ENCODE results near the gene RNASEH2A. TPM values are rescaled to one million over a fixed set of nuclear protein-coding genes. Genes with fewer than 3 reads are reported as not detected.
"Not testable (repeated sequence)": the region's sequence is repeated elsewhere in the genome, so short reads cannot be mapped to it uniquely, and the experiment has no call there.

Gene RNASEH2A
- total and polyA plus RNA-seq, 2 donors (not counting 1 experiment from before 2014, with no cell fraction given): 14.5 to 18.9 TPM

DNA sequence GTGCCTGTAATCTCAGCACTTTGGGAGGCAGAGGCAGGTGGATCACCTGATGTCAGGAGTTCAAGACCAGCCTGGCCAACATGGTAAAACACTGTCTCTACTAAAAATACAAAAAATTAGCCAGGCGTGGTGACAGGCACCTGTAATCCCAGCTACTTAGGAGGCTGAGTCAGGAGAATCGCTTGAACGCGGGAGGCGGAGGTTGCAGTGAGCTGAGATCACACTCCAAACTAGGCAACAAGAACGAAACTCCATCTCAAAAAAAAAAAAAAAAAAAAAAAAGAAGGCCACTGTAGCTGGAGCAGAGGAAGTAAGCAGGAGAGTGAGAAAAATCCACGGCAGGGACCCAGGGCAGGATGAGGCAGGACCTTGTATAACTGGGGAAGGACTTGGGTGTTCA, 40.2 kb downstream of the RNASEH2A start:
- not testable (repeated sequence) for H3K9me3 ChIP-seq (ENCODE audit: control extremely low read depth in 1 of 3, control insufficient read depth in 2 of 3, insufficient read depth in 1 of 3, low read length in 2 of 3); H3K27ac Mint-ChIP-seq; H3K4me2 ChIP-seq (replicated peaks; ENCODE audit: low read depth, low read length, poor library complexity, severe bottlenecking); H3K4me3 Mint-ChIP-seq; H3K4me1 Mint-ChIP-seq; H3K36me3 ChIP-seq (replicated peaks in 1 of 2; ENCODE audit: control extremely low read depth in 1 of 2, control insufficient read depth in 1 of 2, extremely low read depth in 1 of 2, insufficient read depth in 2 of 2, low read length in 1 of 2); H3K9ac ChIP-seq (ENCODE audit: low read length); H2AFZ ChIP-seq (ENCODE audit: insufficient read depth, low read depth, low read length, poor library complexity, severe bottlenecking); H3K79me2 ChIP-seq (ENCODE audit: control insufficient read depth, insufficient read depth, low read length); H3K4me3 ChIP-seq (ENCODE audit: control extremely low read depth in 1 of 5, extremely low read depth in 1 of 5, insufficient read depth in 1 of 5, low read depth in 2 of 5, low read length in 4 of 5); H3K9me3 Mint-ChIP-seq (ENCODE audit: insufficient read depth); H3K27ac ChIP-seq (ENCODE audit: low read length in 2 of 2); DNase-seq; ATAC-seq (ENCODE audit: low read depth); H4K20me1 ChIP-seq (ENCODE audit: control insufficient read depth, insufficient read depth, low read length, poor library complexity, severe bottlenecking)
- Histone ChIP-seq H3K4me1 (ENCODE audit: control insufficient read depth in 2 of 2, insufficient read depth in 2 of 2, low read length in 2 of 2) (peaks cover 10 to 13% of the 10 kb centered on the region in 2 donors), H3K27me3 (replicated peaks in 1 of 4; ENCODE audit: control extremely low read depth in 1 of 4, control insufficient read depth in 3 of 4, insufficient read depth in 4 of 4, low read length in 3 of 4) (peaks cover 0 to 53% (median 17%) of the 10 kb centered on the region in 4 experiments)
- H3K27me3 Mint-ChIP-seq: peaks cover 36% of the 10 kb centered on the region
- intact Hi-C loops (cut with micrococcal nuclease): loop anchor here (1.0 to 2.0 kb wide), 5 partner anchors 50 to 282 kb away; no protein-coding TSS in a partner anchor
- ChIA-PET CTCF (interaction anchor here (0.7 to 9.9 kb wide), 33 partner anchors 9 to 283 kb away, joined by 3 to 353 read pairs (median 5); partner anchors contain the start of genes BEST2, DNASE2, FARSA and HOOK2), POLR2A (interaction anchor here (0.6 to 1.1 kb wide), 4 partner anchors 27 to 84 kb away, joined by 3 to 8 read pairs (median 4); no protein-coding TSS in a partner anchor)
- 49% methylated on average over 2 of the region's 7 CpGs for WGBS (ENCODE audit: insufficient coverage)

DNA sequence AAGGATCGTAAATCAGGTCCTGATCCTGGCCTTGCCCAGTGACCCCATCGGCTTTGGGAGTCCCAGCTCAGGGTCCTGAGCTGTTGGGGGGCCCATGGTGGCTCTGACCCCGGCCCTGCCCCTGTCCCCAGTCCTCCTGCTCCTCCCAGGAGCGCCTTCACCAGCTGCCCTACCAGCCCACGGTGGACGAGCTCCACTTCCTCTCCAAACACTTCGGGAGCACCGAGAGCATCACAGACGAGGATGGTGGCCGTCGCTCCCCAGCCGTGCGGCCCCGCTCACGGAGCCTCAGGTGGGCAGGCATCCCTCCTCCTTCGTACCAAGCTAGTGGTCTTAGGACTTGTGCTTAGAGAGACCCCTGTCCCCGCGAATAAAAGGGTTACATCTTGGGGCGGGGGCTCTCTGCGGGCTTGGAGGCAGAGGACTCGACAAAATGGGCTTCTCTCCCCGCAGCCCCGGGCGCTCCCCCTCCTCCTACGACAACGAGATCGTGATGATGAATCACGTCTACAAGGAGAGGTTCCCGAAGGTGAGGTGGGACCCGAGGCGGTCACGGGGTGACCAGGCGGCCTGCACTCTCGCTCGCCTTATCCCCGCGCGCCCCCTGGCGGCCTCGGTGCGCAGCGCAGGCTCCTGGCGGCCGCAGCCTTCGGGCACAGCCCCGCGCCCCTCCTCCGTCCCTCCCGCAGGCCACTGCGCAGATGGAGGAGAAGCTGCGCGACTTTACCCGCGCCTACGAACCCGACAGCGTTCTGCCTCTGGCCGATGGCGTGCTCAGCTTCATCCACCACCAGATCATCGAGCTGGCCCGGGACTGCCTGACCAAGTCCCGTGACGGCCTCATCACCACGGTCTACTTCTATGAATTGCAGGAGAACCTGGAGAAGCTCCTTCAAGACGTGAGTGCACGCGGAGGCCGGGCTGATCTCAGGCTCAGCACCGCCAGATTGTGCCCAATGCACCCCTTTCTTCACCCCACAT, 41.1 kb downstream of the RNASEH2A start:
- Histone ChIP-seq H3K9ac (ENCODE audit: low read length) (peak overlapping the region; percentile 46), H3K4me3 (ENCODE audit: control extremely low read depth in 1 of 5, extremely low read depth in 1 of 5, insufficient read depth in 1 of 5, low read depth in 2 of 5, low read length in 4 of 5) (peak overlapping the region in 4 of 5 experiments; percentile 18 to 35 (median 22)), H3K79me2 (ENCODE audit: control insufficient read depth, insufficient read depth, low read length) (no peaks in the 10 kb centered on the region), H3K4me1 (ENCODE audit: control insufficient read depth in 2 of 2, insufficient read depth in 2 of 2, low read length in 2 of 2) (peaks cover 10% of the 10 kb centered on the region in 2 donors), H3K4me2 (replicated peaks; ENCODE audit: low read depth, low read length, poor library complexity, severe bottlenecking) (peak overlapping the region; percentile 75), H2AFZ (ENCODE audit: insufficient read depth, low read depth, low read length, poor library complexity, severe bottlenecking) (peak overlapping the region; percentile 71), H4K20me1 (ENCODE audit: control insufficient read depth, insufficient read depth, low read length, poor library complexity, severe bottlenecking) (no peaks in the 10 kb centered on the region), H3K36me3 (replicated peaks in 1 of 2; ENCODE audit: control extremely low read depth in 1 of 2, control insufficient read depth in 1 of 2, extremely low read depth in 1 of 2, insufficient read depth in 2 of 2, low read length in 1 of 2) (no peaks in the 10 kb centered on the region), H3K27ac (ENCODE audit: low read length in 2 of 2) (no peak overlapping the region), H3K9me3 (ENCODE audit: control extremely low read depth in 1 of 3, control insufficient read depth in 2 of 3, insufficient read depth in 1 of 3, low read length in 2 of 3) (no peaks in the 10 kb centered on the region), H3K27me3 (replicated peaks in 1 of 4; ENCODE audit: control extremely low read depth in 1 of 4, control insufficient read depth in 3 of 4, insufficient read depth in 4 of 4, low read length in 3 of 4) (peaks cover 0 to 46% (median 12%) of the 10 kb centered on the region in 4 experiments)
- H3K9me3 Mint-ChIP-seq (ENCODE audit: insufficient read depth): no peaks in the 10 kb centered on the region
- intact Hi-C loops (cut with micrococcal nuclease): loop anchor here (1.0 to 2.0 kb wide), 5 partner anchors 51 to 283 kb away; no protein-coding TSS in a partner anchor
- peak overlapping the region; percentile 55 for H3K4me3 Mint-ChIP-seq
- H3K27ac Mint-ChIP-seq: no peak overlapping the region
- H3K4me1 Mint-ChIP-seq: peaks cover 6% of the 10 kb centered on the region
- POLR2A ChIA-PET: interaction anchor here (0.6 to 1.1 kb wide), 4 partner anchors 24 to 85 kb away, joined by 3 to 8 read pairs (median 3); partner anchors contain the start of gene DNASE2
- ATAC-seq (ENCODE audit: low read depth): peak; percentile 99
- DNase-seq: peak; percentile 87
- H3K27me3 Mint-ChIP-seq: peaks cover 30% of the 10 kb centered on the region
- 11% methylated on average over 69 of the region's 69 CpGs for WGBS (ENCODE audit: insufficient coverage)
- TF ChIP-seq EZH2 (IDR thresholded peaks at IDR 0.05; ENCODE audit: borderline replicate concordance, insufficient read depth, low read depth, low read length, poor library complexity, severe bottlenecking): no peak
- TF ChIP-seq, protein P1, sequence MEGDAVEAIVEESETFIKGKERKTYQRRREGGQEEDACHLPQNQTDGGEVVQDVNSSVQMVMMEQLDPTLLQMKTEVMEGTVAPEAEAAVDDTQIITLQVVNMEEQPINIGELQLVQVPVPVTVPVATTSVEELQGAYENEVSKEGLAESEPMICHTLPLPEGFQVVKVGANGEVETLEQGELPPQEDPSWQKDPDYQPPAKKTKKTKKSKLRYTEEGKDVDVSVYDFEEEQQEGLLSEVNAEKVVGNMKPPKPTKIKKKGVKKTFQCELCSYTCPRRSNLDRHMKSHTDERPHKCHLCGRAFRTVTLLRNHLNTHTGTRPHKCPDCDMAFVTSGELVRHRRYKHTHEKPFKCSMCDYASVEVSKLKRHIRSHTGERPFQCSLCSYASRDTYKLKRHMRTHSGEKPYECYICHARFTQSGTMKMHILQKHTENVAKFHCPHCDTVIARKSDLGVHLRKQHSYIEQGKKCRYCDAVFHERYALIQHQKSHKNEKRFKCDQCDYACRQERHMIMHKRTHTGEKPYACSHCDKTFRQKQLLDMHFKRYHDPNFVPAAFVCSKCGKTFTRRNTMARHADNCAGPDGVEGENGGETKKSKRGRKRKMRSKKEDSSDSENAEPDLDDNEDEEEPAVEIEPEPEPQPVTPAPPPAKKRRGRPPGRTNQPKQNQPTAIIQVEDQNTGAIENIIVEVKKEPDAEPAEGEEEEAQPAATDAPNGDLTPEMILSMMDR (IDR thresholded peaks at IDR 0.05): peak; percentile 100
- CTCF ChIA-PET: interaction anchor here (0.5 to 9.9 kb wide), 49 partner anchors 8 to 371 kb away, joined by 3 to 353 read pairs (median 5); partner anchors contain the start of genes BEST2, DNASE2, FARSA and GCDH
